GM04503 (cell line): Measurements from ENCODE around the gene DOCK7.

Source experiments
- DNase-seq: peaks from one replicate; pipeline ENCODE4 v3.0.0-alpha.2; 2012; ENCODE audit warnings: low read depth

Gene DOCK7

DNA sequence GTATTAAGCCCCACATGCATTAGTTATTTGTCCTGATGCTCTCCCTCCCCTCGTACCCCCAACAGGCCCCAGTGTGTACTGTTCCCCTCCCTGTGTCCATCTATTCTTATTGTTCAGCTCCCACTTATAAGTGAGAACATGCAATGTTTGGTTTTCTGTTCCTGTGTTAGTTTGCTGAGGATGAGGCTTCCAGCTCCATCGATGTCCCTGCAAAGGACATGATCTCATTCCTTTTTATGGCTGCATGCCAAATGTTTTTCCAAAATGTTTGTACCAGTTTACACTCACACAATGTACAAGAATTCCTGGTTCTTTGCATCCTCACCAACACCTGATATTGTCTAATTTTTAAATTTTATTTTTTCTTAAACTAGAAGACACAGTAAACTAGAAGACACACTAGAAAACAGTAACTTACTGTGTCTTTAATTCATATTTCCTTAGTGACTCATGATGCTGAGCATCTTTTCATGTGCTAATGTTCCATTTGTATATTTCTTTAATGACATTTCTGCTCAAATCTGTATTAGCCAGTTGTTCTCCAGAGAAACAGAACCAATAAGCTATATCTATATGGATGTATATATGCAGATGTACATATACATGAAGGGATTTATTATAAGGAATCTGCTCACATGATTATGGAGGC, 270.7 kb downstream of the DOCK7 start:
- DNase-seq: no peak

- no peak for DNase-seq
Observed at GRCh38 chr1:62415687-62416086, 272.5 kb downstream of the DOCK7 start.

DNA sequence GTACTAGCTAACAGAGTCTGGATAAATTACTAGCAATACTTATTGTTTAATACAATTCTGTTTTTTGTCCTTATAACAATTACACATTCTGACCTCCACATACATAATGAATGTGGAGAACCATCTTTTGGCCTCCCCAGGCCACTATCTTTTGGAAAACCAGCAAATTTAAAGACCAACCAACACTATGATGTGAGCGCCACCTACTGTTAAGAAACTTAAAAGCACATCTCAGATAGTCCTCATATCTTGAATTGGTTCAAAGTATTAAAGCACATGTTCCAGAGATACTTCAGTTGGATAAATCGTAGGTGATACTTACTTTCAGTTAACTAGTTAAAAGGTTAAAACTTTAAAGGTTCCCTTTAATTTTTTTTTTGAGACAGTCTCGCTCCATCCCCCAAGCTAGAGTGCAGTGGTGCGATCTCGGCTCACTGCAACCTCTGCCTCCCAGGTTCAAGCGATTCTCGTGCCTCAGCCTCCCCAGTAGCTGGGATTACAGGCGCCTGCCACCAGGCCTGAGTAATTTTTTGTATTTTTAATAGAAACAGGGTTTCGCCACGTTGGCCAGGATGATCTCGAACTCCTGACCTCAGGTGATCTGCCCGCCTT, 280.7 kb downstream of the DOCK7 start:
- no peak for DNase-seq

DNA sequence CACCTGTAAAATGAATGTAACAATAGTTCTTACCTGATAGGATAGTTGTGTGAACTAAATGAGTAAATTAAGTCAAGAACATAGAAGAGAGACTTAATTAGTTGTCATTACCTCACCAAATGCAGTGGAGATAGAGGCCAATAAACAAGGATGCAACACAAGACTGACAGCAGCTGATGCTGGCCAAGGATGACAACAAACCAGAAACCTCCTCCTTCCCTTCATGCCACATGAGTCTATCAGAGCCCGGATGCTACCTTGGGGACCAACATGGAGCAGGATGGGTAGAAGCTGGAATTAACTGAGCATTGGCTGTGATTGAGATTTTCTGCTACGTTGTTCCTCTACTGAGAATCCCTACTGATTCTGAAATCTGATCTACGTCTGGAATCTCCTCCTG, 281.6 kb downstream of the DOCK7 start:
- no peak for DNase-seq

DNA sequence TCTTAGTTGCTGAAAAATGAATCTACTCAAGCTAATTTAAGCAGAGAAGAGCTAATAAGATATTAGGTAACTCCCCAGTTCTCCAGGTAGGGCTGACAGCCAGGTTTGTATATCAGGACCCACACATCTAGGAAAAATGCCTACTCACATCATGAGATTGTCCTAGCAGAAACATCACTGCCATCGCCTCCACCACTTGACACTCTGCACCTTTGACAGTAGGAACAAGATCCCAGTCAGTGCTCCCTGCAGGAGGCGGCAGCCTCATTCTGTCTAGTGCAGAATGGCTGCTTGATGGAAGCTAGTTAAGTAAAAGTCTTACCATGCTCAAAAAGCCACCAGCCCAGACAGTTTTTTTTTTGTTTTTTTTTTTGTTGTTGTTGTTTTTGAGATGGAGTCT, 282.9 kb downstream of the DOCK7 start:
- no peak for DNase-seq
